Stimulated activated CD8-positive, alpha-beta memory T cell treated with anti-CD3 and anti-CD28 coated beads, Interleukin-4, amount 100 ng/mL, for 48 hours (primary cell): ENCODE measurements around the gene LRGUK.

Experiments used
- DNase-seq: peaks from one replicate; pipeline ENCODE4 v3.0.0-alpha.2; 2020

The LRGUK gene

GRCh38 chr7:134308548-134308947 is 181.4 kb downstream of the LRGUK start:
- DNase-seq, result no peak

- DNase-seq, result no peak
Observed at GRCh38 chr7:134311807-134312206, 184.7 kb downstream of the LRGUK start.

GRCh38 chr7:134312717-134313116 is 185.6 kb downstream of the LRGUK start:
- DNase-seq, result no peak

- DNase-seq, result no peak
Observed at GRCh38 chr7:134313543-134313942, 186.4 kb downstream of the LRGUK start.
